ENCODE results near the gene ATG9B. TPM values are rescaled to one million over a fixed set of nuclear protein-coding genes. Genes with fewer than 3 reads are reported as not detected.

ATG9B gene
- total and polyA plus RNA-seq, 2 donors (not counting 3 experiments of a cell fraction or from before 2014, with no cell fraction given) = 0.04 TPM; not detected in 1

DNA sequence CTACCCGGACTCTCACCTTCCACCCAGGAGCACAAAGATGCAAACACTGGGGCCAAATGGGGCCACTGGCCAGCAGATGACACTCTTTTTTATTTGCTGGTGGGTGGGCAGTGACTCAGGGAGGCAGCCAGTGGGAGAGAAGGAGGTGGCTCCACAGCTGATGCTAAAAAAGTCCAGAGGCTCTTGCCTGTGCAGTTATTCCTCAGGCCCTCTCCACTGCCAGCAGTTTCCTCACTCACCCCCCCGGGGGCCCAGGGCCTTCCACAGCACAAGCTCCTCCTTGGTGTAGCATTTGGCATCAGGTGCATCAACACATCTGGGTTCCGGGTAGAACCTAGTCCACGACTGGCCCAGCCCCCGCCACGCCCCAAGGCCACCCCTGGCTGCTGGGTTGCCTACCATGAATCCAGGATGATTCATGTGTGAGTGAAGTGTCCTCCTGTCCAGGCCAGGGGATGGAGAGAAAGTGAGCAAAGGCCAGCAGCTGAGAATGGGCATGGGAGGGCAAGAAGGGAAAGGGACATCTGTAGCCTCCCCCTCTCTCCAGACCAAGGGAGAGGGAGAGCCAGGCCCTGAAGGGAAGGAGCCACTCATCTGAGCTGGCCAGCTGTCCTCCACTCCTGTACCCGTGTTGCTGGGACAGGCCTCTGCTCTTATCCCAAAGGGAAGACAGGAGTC is 44.4 kb downstream of the ATG9B start:
- no peak for DNase-seq (ENCODE audit: low read depth, low spot score)
- no peak overlapping the region for H3K9ac ChIP-seq (replicated peaks; ENCODE audit: extremely low read depth, insufficient read depth, low read length)
- CTCF ChIA-PET = interaction anchor here (0.7 to 2.8 kb wide), 10 partner anchors 9 to 264 kb away, joined by 3 to 19 read pairs (median 4); no protein-coding TSS in a partner anchor
- no peaks in the 10 kb centered on the region for H3K9me3 ChIP-seq (replicated peaks; ENCODE audit: control insufficient read depth, insufficient read depth, low read length)
- no TSS peak for BruUV-seq (replicated peaks)
- intact Hi-C loops (cut with micrococcal nuclease) (loop anchor here (10.0 kb wide), 1 partner anchor 415 kb away; the partner anchor contains the start of gene GIMAP4), dilution Hi-C loops (cut with MboI; ENCODE audit: extremely low pct_ligation_motif_present, low sequenced_read_pairs) (no loop called here)
- H3K27me3 ChIP-seq (ENCODE audit: control insufficient read depth in 2 of 2, insufficient read depth in 2 of 2, low read length in 2 of 2) = peaks cover 42 to 53% of the 10 kb centered on the region in 2 experiments
- no peak overlapping the region for H3K4me3 ChIP-seq (replicated peaks in 1 of 3; ENCODE audit: insufficient read depth in 1 of 3, low read depth in 1 of 3, low read length in 3 of 3)
- H3K4me1 ChIP-seq (ENCODE audit: control insufficient read depth, extremely low read depth, insufficient read depth, low read length) = peaks cover 6% of the 10 kb centered on the region
- no peak for FAIRE-seq
- H3K36me3 ChIP-seq (ENCODE audit: control insufficient read depth in 2 of 2, extremely low read depth in 1 of 2, insufficient read depth in 2 of 2, low read length in 2 of 2) = no peaks in the 10 kb centered on the region
- H4K20me1 ChIP-seq (replicated peaks; ENCODE audit: control insufficient read depth, extremely low read depth, insufficient read depth, low read length) = no peaks in the 10 kb centered on the region
- H3K79me2 ChIP-seq (ENCODE audit: control insufficient read depth, insufficient read depth, low read length) = no peaks in the 10 kb centered on the region
- POLR2A ChIA-PET = no interaction called here
- TF ChIP-seq FOS (IDR thresholded peaks at IDR 0.05; ENCODE audit: borderline replicate concordance, insufficient read depth, low read length) = no peak
- no peak for TF ChIP-seq EZH2 (IDR thresholded peaks at IDR 0.05; ENCODE audit: borderline replicate concordance, low read depth, low read length, severe bottlenecking)
- TF ChIP-seq POLR2AphosphoS5 (IDR thresholded peaks at IDR 0.05; ENCODE audit: insufficient read depth, low read depth, low read length) = no peak
- TF ChIP-seq MAX (IDR thresholded peaks at IDR 0.05; ENCODE audit: insufficient read depth, insufficient read length) = no peak
- TF ChIP-seq JUN (IDR thresholded peaks at IDR 0.05; ENCODE audit: borderline replicate concordance, insufficient read depth, insufficient read length, low read depth) = no peak
- TF ChIP-seq CTCF (IDR thresholded peaks at IDR 0.05; ENCODE audit: extremely low read depth in 1 of 2, insufficient read depth in 1 of 2, low read depth in 1 of 2, low read length in 2 of 2) = no peak
- TF ChIP-seq POLR2A (IDR thresholded peaks at IDR 0.05; ENCODE audit: low read depth, low read length) = no peak
- no peak for TF ChIP-seq MYC (IDR thresholded peaks at IDR 0.05; ENCODE audit: low read depth, low read length)
- TF ChIP-seq GATA2 (IDR thresholded peaks at IDR 0.05; ENCODE audit: insufficient read depth, insufficient read length, low read depth, low read length) = no peak
- no peak overlapping the region for H3K4me2 ChIP-seq (ENCODE audit: insufficient read depth, low read length)
- no peak overlapping the region for H2AFZ ChIP-seq (ENCODE audit: low read depth, low read length)
- no peak overlapping the region for H3K27ac ChIP-seq (ENCODE audit: insufficient read depth, low read depth, low read length)
- no peaks in the 10 kb centered on the region for H3K9me1 ChIP-seq (replicated peaks; ENCODE audit: control insufficient read depth, extremely low read depth, insufficient read depth, low read length)
